ENCODE data around the gene PRKAB1. TPM values are rescaled to one million over a fixed set of nuclear protein-coding genes. Genes with fewer than 3 reads are reported as not detected.

Gene PRKAB1
- total RNA-seq, 3 donors from 2014 or later (not counting 1 experiment from before 2014, with no cell fraction given): 21.8 to 34.6 (median 23.5) TPM

DNA sequence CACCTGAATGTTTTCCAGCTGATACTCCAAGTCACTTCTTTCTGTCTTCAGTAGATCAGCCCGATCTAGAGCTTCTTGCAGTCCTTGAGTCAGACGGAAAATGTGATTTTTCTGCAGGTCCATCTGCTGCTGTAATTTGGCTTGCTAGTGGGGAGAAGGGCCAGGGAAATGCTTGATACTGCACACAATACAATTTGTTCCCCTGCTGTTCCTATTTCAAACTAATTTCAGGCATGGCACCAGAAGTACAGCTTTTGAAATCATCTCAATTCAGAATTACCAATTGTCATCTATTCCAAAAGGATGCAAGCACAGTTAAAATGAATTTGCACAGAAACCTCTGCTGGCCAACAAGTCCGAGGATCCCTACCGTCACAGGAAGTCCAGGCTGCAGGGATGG is 53.4 kb downstream of the PRKAB1 start:
- Mint-ChIP-seq H3K27me3 (ENCODE audit: low read depth in 2 of 2) (no peaks in the 10 kb centered on the region), H3K4me3 (no peak overlapping the region), H3K9me3 (no peaks in the 10 kb centered on the region), H3K36me3 (no peaks in the 10 kb centered on the region), H3K4me1 (no peaks in the 10 kb centered on the region), H3K27ac (no peak overlapping the region)
- no peak for DNase-seq
- 100% methylated on average over 4 of the region's 4 CpGs for WGBS (ENCODE audit: insufficient coverage)
- no peak for ATAC-seq
- TF ChIP-seq, protein P1, sequence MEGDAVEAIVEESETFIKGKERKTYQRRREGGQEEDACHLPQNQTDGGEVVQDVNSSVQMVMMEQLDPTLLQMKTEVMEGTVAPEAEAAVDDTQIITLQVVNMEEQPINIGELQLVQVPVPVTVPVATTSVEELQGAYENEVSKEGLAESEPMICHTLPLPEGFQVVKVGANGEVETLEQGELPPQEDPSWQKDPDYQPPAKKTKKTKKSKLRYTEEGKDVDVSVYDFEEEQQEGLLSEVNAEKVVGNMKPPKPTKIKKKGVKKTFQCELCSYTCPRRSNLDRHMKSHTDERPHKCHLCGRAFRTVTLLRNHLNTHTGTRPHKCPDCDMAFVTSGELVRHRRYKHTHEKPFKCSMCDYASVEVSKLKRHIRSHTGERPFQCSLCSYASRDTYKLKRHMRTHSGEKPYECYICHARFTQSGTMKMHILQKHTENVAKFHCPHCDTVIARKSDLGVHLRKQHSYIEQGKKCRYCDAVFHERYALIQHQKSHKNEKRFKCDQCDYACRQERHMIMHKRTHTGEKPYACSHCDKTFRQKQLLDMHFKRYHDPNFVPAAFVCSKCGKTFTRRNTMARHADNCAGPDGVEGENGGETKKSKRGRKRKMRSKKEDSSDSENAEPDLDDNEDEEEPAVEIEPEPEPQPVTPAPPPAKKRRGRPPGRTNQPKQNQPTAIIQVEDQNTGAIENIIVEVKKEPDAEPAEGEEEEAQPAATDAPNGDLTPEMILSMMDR (IDR thresholded peaks at IDR 0.05): no peak
- intact Hi-C loops (cut with micrococcal nuclease): no loop called here
- Histone ChIP-seq H3K27ac (ENCODE audit: low read length) (no peak overlapping the region), H3K36me3 (ENCODE audit: control insufficient read depth, insufficient read depth, low read length) (no peaks in the 10 kb centered on the region), H3K4me3 (ENCODE audit: low read length) (no peak overlapping the region), H3K9me3 (ENCODE audit: control insufficient read depth, insufficient read depth, low read length) (no peaks in the 10 kb centered on the region), H3K4me1 (ENCODE audit: control insufficient read depth, insufficient read depth, low read length) (no peaks in the 10 kb centered on the region), H3K27me3 (ENCODE audit: control insufficient read depth, insufficient read depth, low read length) (no peaks in the 10 kb centered on the region)

DNA sequence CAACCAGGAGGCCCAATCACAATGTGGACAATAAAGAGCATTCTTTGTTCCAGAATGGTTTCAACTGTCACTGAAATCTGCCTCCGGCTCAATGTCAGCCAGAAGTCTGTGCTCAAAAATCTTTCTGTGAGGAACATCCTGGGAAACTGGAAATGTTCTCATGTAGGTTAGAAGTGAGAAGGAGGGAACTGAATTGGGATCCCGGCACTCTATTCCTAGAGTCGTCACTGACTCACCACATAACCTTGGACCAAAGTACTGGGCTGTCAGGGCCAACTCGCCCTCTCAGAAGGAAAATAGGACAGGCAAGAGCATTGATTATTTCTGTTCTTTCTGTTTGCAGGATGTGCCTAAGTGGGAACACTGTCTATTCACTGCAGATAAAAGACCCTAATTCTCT is 57.6 kb downstream of the PRKAB1 start:
- Histone ChIP-seq H3K9me3 (ENCODE audit: control insufficient read depth, insufficient read depth, low read length) (no peaks in the 10 kb centered on the region), H3K27me3 (ENCODE audit: control insufficient read depth, insufficient read depth, low read length) (no peaks in the 10 kb centered on the region), H3K36me3 (ENCODE audit: control insufficient read depth, insufficient read depth, low read length) (no peaks in the 10 kb centered on the region), H3K27ac (ENCODE audit: low read length) (no peak overlapping the region), H3K4me3 (ENCODE audit: low read length) (no peak overlapping the region), H3K4me1 (ENCODE audit: control insufficient read depth, insufficient read depth, low read length) (no peaks in the 10 kb centered on the region)
- Mint-ChIP-seq H3K4me3 (no peak overlapping the region), H3K27me3 (ENCODE audit: low read depth in 2 of 2) (no peaks in the 10 kb centered on the region), H3K27ac (no peak overlapping the region), H3K36me3 (no peaks in the 10 kb centered on the region), H3K9me3 (no peaks in the 10 kb centered on the region), H3K4me1 (no peaks in the 10 kb centered on the region)
- ATAC-seq (no peak), DNase-seq (no peak)
- intact Hi-C loops (cut with micrococcal nuclease): no loop called here
- 100% methylated on average over 4 of the region's 4 CpGs for WGBS (ENCODE audit: insufficient coverage)
- TF ChIP-seq, protein P1 (IDR thresholded peaks at IDR 0.05): no peak

DNA sequence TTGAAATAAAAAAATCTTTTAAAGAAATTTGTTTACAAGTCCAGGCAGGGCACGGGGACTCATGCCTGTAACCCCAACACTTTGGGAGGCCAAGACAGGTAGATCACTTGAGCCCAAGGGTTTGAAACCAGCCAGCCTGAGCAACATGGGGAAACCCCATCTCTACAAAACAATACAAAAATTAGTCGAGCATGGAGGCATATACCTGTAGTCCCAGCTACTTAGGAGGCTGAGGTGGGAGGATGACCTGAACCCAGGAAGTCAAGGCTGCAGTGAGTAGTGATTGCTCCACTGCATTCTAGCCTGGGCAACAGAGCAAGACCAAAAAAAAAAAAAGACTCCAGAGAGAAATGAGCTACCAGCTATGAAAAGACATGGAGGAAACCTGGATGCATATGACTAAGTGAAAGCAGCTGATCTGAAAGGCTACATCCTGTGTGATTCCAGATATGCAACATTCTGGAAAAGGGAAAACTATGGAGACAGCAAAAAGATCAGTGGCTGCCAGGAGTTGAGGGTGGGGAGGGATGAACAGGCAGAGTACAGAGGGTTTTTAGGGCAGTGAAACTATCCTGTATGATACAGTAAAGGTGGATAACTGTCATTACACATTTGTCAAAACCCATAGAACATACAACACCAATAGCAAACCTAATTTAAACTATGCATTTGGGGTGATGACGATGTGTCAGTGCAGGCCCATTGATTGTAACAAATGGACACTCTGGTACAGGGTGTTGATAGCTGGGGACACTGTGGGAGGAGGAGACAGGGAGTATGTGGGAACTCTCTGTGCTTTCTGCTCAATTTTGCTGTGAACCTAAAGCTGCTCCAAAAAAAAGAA is 59.9 kb downstream of the PRKAB1 start:
- TF ChIP-seq, protein P1 (IDR thresholded peaks at IDR 0.05): no peak
- Histone ChIP-seq H3K9me3 (ENCODE audit: control insufficient read depth, insufficient read depth, low read length) (no peaks in the 10 kb centered on the region), H3K27me3 (ENCODE audit: control insufficient read depth, insufficient read depth, low read length) (no peaks in the 10 kb centered on the region), H3K36me3 (ENCODE audit: control insufficient read depth, insufficient read depth, low read length) (no peaks in the 10 kb centered on the region), H3K27ac (ENCODE audit: low read length) (no peak overlapping the region), H3K4me3 (ENCODE audit: low read length) (no peak overlapping the region), H3K4me1 (ENCODE audit: control insufficient read depth, insufficient read depth, low read length) (no peaks in the 10 kb centered on the region)
- Mint-ChIP-seq H3K9me3 (no peaks in the 10 kb centered on the region), H3K4me3 (no peak overlapping the region), H3K27ac (no peak overlapping the region), H3K4me1 (no peaks in the 10 kb centered on the region), H3K27me3 (ENCODE audit: low read depth in 2 of 2) (no peaks in the 10 kb centered on the region), H3K36me3 (no peaks in the 10 kb centered on the region)
- ATAC-seq (no peak), DNase-seq (no peak)
- intact Hi-C loops (cut with micrococcal nuclease): no loop called here
- 90% methylated on average over 3 of the region's 3 CpGs for WGBS (ENCODE audit: insufficient coverage)

DNA sequence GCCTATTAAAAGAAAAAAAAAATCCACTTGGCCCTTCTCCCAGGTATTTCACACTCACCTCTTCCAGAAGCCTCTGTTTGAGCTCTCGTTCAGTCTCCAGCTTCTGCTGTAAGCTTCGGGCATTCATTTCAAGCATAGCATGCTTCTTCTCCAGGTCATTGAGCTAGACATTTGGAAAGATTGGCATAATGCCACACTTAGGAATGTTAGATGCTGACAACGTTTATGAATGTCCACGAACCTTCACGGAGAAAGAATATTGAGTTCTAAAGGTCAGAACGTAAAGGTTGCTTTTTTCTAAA is 60.5 kb downstream of the PRKAB1 start:
- H3K4me1 ChIP-seq (ENCODE audit: control insufficient read depth, insufficient read depth, low read length): no peaks in the 10 kb centered on the region
- Mint-ChIP-seq H3K27me3 (ENCODE audit: low read depth in 2 of 2) (no peaks in the 10 kb centered on the region), H3K4me3 (no peak overlapping the region), H3K36me3 (no peaks in the 10 kb centered on the region), H3K4me1 (no peaks in the 10 kb centered on the region), H3K9me3 (no peaks in the 10 kb centered on the region), H3K27ac (no peak overlapping the region)
- H3K9me3 ChIP-seq (ENCODE audit: control insufficient read depth, insufficient read depth, low read length): no peaks in the 10 kb centered on the region
- 95% methylated on average over 6 of the region's 6 CpGs for whole genome bisulfite sequencing (ENCODE audit: insufficient coverage)
- H3K36me3 ChIP-seq (ENCODE audit: control insufficient read depth, insufficient read depth, low read length): no peaks in the 10 kb centered on the region
- no peak for ATAC-seq
- TF ChIP-seq, protein P1 (IDR thresholded peaks at IDR 0.05): no peak
- intact Hi-C loops (cut with micrococcal nuclease): no loop called here
- H3K4me3 ChIP-seq (ENCODE audit: low read length): no peak overlapping the region
- H3K27me3 ChIP-seq (ENCODE audit: control insufficient read depth, insufficient read depth, low read length): no peaks in the 10 kb centered on the region
- no peak overlapping the region for H3K27ac ChIP-seq (ENCODE audit: low read length)
- DNase-seq: no peak
